HUES48 (cell line): ENCODE results near the gene RNF220.

ENCODE experiments used
- H3K27ac ChIP-seq: one replicate; pipeline ENCODE4 v1.7.0; 2013; ENCODE audit warnings: low read depth, low read length, inconsistent platforms
- H3K27me3 ChIP-seq: 2 replicates; pipeline ENCODE4 v1.6.1; 2013; ENCODE audit warnings: mild to moderate bottlenecking, low read length; ENCODE audit not compliant: control insufficient read depth, insufficient read depth
- H3K36me3 ChIP-seq: 2 replicates; pipeline ENCODE4 v1.6.1; 2013; ENCODE audit warnings: low read length; ENCODE audit not compliant: control insufficient read depth, insufficient read depth
- H3K4me1 ChIP-seq: 2 replicates; pipeline ENCODE4 v1.6.1; 2013; ENCODE audit warnings: mild to moderate bottlenecking, low read length; ENCODE audit not compliant: control insufficient read depth, insufficient read depth
- H3K4me3 ChIP-seq: 2 replicates; pipeline ENCODE4 v1.5.1; 2013; ENCODE audit warnings: mild to moderate bottlenecking, low read depth, low read length
- H3K9ac ChIP-seq: 2 replicates; pipeline ENCODE4 v1.6.1; 2013; ENCODE audit warnings: mild to moderate bottlenecking, low read depth, low read length, moderate library complexity
- H3K9me3 ChIP-seq: 2 replicates; pipeline ENCODE4 v1.6.1; 2013; ENCODE audit warnings: low read length; ENCODE audit not compliant: control insufficient read depth, insufficient read depth

Gene RNF220

GRCh38 chr1:44513111-44513510 is 108.1 kb downstream of the RNF220 start:
- no peak overlapping the region for H3K4me3 ChIP-seq
- no peak overlapping the region for H3K9ac ChIP-seq
- peaks cover 18% of the 10 kb centered on the region for H3K4me1 ChIP-seq
- no peak overlapping the region for H3K27ac ChIP-seq
- no peaks in the 10 kb centered on the region for H3K36me3 ChIP-seq
- H3K27me3 ChIP-seq, result peaks cover 13% of the 10 kb centered on the region; the same call in 1 of the 2 replicates
- H3K9me3 ChIP-seq, result no peaks in the 10 kb centered on the region

GRCh38 chr1:44514673-44515072 is 109.6 kb downstream of the RNF220 start:
- no peaks in the 10 kb centered on the region for H3K9me3 ChIP-seq
- H3K36me3 ChIP-seq, result no peaks in the 10 kb centered on the region
- H3K27ac ChIP-seq, result no peak overlapping the region
- peaks cover 12% of the 10 kb centered on the region for H3K4me1 ChIP-seq
- no peak overlapping the region for H3K4me3 ChIP-seq
- no peak overlapping the region for H3K9ac ChIP-seq
- H3K27me3 ChIP-seq, result peaks cover 4% of the 10 kb centered on the region; the same call in 1 of the 2 replicates

DNA sequence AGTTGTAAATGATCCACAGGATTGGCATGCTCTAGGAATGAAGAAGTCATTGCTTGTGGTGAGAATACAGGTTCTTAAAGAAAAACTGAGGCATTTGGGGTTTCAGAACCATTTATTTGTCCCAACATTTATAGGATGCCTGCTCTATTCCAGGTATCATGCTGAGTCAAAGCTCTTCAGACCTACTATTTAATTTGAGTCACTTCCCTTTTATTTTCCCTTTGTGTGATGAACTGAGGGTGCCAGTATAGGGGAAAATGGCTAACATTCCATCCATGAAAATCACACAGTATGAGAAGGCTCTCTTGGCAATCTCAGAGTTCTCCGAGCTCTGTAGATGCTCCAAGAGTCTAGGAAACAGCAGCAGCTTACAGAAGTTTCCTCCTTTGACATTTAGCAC is 110.4 kb downstream of the RNF220 start:
- Histone ChIP-seq H3K4me3 (no peak overlapping the region), H3K4me1 (peaks cover 8% of the 10 kb centered on the region), H3K9me3 (no peaks in the 10 kb centered on the region), H3K36me3 (no peaks in the 10 kb centered on the region), H3K27me3 (0 out of 2 replicates have a peak, but pooled peaks cover 4% of the 10 kb centered on the region), H3K9ac (no peak overlapping the region), H3K27ac (no peak overlapping the region)

GRCh38 chr1:44519035-44519676 is 114.1 kb downstream of the RNF220 start:
- no peak overlapping the region for H3K9ac ChIP-seq
- no peaks in the 10 kb centered on the region for H3K9me3 ChIP-seq
- no peak overlapping the region for H3K27ac ChIP-seq
- H3K27me3 ChIP-seq, result no peaks in the 10 kb centered on the region
- no peaks in the 10 kb centered on the region for H3K36me3 ChIP-seq
- no peak overlapping the region for H3K4me3 ChIP-seq
- peaks cover 13% of the 10 kb centered on the region for H3K4me1 ChIP-seq

GRCh38 chr1:44521378-44522080 is 116.5 kb downstream of the RNF220 start:
- Histone ChIP-seq H3K27ac (no peak overlapping the region), H3K4me3 (no peak overlapping the region), H3K36me3 (no peaks in the 10 kb centered on the region), H3K9me3 (no peaks in the 10 kb centered on the region), H3K9ac (no peak overlapping the region), H3K27me3 (no peaks in the 10 kb centered on the region; the same call in 1 of the 2 replicates), H3K4me1 (peaks cover 37% of the 10 kb centered on the region)

DNA sequence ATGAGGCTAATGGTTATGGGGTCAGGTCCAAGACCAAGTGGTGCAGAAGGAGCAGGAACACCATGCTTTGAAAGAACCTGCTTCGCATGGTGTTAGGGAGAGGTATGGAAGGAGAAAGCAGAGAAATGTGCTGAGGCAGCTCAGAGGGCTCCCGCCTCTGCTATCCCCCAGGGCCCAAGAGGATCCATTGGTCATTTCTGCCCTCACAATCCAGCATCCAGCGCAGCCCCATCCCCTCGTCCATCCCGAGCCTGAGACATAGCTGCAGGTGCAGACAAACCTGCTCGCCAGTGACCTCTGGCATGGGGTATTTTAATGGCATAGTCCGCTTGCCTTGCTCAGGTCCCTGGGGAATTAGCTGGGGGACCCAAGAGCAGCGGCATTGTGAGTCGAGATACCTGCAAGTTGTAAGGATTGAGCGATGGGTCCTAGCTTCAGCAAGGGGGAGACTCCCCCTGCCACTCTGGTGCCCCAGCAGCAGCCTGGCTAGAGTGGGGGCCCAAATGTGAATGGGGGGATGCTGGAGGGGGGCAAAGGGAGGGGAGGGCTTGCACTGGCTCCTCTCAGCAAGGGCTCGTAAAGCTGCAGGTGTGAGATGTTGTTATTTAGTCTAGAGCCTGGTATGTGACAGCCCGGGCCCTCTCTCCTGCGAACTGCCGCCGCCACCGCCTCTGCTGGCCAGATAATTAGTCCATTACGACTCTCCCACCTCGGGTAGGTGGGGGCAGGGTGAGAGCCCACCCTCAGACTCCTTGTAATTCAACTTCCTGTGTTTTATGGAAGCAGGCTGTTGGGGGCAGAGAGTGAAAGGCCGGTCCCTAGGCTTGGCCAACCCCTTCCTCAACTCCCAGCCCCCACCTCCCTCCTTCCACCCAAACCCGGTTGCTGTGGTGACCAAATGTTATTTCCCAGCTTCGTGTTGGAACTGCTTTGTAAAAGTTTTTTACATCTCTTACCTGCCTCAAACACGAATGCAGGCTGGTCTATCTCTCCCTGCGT is 118.8 kb downstream of the RNF220 start:
- Histone ChIP-seq H3K27me3 (no peaks in the 10 kb centered on the region; the same call in 1 of the 2 replicates), H3K36me3 (no peaks in the 10 kb centered on the region), H3K9ac (peak overlapping the region; percentile 12; the same call in 1 of the 2 replicates), H3K4me1 (peaks cover 39% of the 10 kb centered on the region), H3K27ac (peak overlapping the region; percentile 84), H3K9me3 (no peaks in the 10 kb centered on the region), H3K4me3 (peak overlapping the region; percentile 49)

DNA sequence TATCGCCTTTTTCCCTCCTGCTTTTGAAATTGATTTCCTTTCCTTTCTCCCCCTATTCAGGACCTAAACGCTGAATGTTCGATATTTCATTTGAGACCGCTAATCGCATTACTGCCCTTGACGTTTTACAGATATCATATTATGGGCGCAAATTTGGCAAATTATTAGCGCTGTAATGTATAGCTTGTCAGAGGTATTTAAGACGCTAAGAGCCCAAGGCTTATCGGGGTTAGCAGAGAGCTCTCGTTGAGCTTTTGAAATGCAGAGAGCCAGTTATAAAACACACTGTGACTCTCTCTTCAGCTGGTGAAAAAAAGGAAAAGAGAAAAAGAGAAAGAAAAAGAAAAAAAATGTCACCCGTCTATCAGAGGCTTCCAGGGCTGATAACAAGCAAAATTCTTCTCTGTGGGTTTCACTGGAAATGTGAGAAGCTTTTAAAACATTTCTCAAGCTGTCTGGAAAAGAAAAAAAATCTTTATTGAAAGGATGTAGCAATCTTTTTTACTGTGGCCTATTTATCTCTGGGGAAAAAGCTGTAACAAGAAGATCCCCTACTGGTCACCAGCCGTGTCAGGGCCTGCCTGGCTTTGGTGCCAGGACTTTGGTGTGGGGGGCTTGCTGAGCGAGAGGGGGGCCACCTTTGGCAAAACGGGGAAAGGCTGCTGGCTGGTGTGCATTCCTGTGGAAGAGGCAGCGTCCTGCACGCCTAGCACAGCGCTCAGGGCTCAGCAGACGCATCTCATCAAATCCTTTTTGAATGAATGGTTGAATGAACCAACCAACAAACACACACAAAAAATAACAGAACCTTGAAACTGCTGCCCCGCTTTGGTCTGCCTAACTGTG is 119.8 kb downstream of the RNF220 start:
- Histone ChIP-seq H3K4me3 (peak overlapping the region; percentile 49), H3K27ac (peak overlapping the region; percentile 84), H3K27me3 (no peaks in the 10 kb centered on the region; the same call in 1 of the 2 replicates), H3K36me3 (no peaks in the 10 kb centered on the region), H3K4me1 (peaks cover 39% of the 10 kb centered on the region), H3K9ac (peak overlapping the region; percentile 12; the same call in 1 of the 2 replicates), H3K9me3 (no peaks in the 10 kb centered on the region)

- Histone ChIP-seq H3K27me3 (no peaks in the 10 kb centered on the region; the same call in 1 of the 2 replicates), H3K4me3 (no peak overlapping the region), H3K9ac (no peak overlapping the region), H3K27ac (no peak overlapping the region), H3K36me3 (no peaks in the 10 kb centered on the region), H3K4me1 (peaks cover 41% of the 10 kb centered on the region), H3K9me3 (no peaks in the 10 kb centered on the region)
Measured at GRCh38 chr1:44526295-44527073, 121.4 kb downstream of the RNF220 start.

GRCh38 chr1:44531785-44532566 is 126.9 kb downstream of the RNF220 start:
- Histone ChIP-seq H3K4me3 (no peak overlapping the region), H3K9me3 (no peaks in the 10 kb centered on the region), H3K27ac (peak overlapping the region; percentile 59), H3K36me3 (no peaks in the 10 kb centered on the region), H3K9ac (no peak overlapping the region), H3K27me3 (no peaks in the 10 kb centered on the region), H3K4me1 (peaks cover 40% of the 10 kb centered on the region)
